NCI-H2107 treated with DMSO at 0.1 percent for 48 hours (cell line): ENCODE results near the gene DTD1.

ENCODE experiments used
- DNase-seq: peaks from one replicate; lab custom pipeline; 2025; ENCODE audit not compliant: unreplicated experiment; lab: John Stamatoyannopoulos, UW

DTD1 gene

DNA sequence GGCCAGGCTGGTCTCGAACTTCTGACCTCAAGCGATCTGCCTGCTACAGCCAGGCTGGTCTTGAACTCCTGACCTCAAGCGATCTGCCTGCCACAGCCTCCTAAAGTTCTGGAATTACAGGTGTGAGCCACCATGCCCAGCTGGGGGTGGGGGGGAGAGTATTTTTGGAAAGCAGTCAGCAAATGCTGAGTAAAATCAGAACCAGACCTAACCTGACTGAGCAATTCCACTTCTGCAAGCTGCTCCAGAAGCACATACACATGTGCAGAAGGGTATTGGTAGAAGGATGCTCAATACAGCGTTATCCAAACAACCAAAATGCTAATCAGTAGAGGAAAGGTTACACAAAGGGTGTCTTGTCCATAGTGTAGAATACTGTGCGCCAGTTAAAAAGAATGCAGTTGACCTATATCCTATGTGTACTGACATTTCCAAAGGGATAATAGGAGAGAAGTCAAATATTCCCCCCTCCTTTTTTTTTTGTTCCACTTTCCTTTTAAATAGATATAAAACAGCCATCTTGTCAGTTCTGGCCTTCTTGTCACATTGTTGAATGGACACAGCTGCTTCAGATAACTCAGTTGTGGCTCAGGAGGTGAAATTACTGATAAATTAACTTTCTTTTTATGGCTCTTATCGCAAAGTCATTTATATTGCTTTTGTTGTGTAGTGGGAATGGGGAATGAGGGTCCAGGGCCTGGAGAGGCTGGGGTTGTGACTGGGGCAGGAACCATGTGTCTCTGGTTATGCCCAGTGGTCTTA lies 74.6 kb downstream of the DTD1 start:
- DNase-seq, result no peak

DNA sequence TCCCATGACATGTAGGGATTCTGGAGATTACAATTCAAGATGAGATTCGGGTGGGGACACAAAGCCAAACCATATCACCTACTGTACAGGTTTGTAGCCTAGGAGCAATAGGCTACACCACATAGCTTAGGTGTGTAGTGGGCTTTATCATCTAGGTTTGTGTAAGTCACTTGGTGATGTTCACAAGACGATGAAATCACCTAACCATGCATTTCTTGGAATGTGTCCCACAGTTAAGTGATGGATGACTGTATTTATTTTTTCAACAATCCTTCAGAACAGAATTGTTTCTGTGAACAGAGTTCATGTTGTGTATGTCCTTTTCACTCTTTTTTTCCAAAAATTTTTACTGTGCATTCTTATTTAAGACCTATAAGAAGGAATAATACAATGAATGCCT lies 76.1 kb downstream of the DTD1 start:
- DNase-seq, result no peak

DNA sequence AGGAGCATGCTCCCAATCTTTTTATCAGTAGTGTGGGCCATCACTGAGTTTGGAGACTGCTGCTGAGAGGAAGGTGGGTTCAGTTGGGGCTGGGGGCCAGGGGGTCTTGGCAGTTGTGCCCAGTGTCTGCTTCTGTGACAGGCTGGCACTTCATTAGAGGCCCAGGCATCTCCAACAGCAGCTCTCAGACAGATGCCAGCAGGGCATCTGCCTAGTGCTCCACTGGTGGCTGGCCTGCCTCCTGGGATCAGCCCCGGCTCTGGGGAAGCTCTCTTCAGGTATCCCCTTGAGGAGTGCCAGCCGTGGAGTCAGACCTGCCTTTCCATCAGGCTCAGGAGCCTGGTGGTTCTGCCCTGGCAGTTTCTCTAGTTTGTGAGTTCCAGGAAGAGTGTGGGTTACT lies 77.3 kb downstream of the DTD1 start:
- DNase-seq, result peak; percentile 25

GRCh38 chr20:18666803-18667415 lies 79.1 kb downstream of the DTD1 start:
- DNase-seq, result peak; percentile 92

- DNase-seq, result no peak
Measured at GRCh38 chr20:18669241-18670019, 81.6 kb downstream of the DTD1 start.

GRCh38 chr20:18671203-18671710 lies 83.4 kb downstream of the DTD1 start:
- no peak for DNase-seq

- DNase-seq, result no peak
Measured at GRCh38 chr20:18672834-18673233, 85.0 kb downstream of the DTD1 start.

GRCh38 chr20:18676396-18676795 lies 88.5 kb downstream of the DTD1 start:
- DNase-seq, result no peak

- no peak for DNase-seq
Measured at GRCh38 chr20:18677126-18677525, 89.3 kb downstream of the DTD1 start.

DNA sequence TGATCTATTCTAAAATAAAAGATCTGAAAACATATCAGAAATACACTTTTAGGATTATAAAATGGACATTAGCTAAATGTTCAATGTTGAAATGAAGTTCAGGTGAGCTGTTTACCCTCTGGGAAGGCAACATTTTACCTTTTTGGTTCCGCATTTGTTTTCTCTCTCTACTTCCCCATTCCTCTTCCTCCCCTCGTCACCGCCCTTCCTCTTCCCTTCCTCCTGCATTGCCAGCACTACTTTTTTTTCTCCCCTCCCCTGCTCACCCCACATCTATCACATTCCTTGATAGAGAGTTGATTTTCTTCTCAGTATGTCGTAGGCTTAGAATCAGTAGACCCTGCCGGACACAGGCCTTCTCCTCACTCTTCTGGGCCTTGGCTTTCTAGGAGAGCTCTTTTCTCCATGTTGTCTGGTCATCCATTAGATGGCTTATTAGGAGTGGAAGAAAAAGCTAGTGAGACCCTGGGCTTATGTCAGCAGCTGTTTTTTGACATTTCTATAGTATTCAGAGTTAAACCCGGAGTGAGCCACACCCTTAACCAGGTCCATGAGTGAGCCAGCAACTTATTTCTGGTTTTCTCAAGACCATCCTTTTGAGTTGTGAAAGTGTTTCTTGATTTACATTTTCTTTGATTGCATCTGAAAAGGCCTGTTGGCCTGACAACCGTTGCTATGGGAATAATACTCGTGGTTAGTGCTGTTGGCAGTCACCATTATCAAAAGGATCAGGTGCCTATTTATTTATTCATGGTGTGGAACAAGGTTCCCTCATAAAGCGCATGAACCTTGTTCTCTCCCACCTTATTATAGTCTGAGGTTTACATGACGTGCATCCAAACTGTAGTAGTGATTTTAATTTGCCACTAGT lies 90.9 kb downstream of the DTD1 start:
- peak; percentile 66 for DNase-seq

GRCh38 chr20:18683839-18684238 lies 96.0 kb downstream of the DTD1 start:
- no peak for DNase-seq

GRCh38 chr20:18684775-18685174 lies 96.9 kb downstream of the DTD1 start:
- DNase-seq, result no peak

DNA sequence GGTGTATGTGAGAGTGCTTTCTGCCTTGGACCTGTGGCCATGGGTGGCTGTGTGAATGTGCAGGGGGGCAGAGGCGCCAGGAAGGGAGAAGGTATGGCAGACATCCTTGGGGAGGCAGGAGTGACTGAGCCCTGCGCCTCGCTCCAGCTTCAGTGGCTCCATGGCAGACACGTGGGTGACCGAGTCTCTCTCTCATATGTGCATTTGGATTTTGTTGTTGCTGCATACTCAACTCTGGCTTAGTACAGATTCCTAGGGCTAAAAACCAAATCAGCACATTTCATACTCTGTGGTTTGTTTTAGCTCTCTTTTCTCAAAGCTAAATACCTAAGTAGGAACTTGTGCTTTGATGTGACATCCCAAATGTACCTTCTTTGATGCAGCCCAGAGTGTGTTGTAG lies 97.6 kb downstream of the DTD1 start:
- no peak for DNase-seq

DNA sequence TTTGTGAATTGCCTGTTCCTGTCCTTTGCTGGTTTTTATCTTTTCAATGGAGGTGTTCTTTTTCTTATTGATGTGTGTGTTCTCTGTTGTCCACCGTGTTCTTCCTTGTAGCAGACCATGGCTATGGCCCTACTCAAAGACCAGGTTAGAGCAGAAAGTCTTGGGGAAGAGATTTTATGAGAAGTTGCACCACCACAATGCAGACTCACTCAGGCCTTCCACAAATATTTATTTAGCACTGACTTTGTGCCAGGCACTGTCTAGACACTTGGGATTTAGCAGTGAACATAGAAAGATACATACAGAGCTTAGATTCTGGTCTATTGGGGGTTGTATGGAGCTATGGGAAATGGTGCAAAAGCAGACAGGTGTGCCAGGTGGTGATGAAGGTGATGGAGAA lies 98.8 kb downstream of the DTD1 start:
- DNase-seq, result no peak

- DNase-seq, result no peak
Measured at GRCh38 chr20:18688676-18689075, 100.8 kb downstream of the DTD1 start.

- DNase-seq, result no peak
Measured at GRCh38 chr20:18689557-18689956, 101.7 kb downstream of the DTD1 start.

GRCh38 chr20:18692447-18692846 lies 104.6 kb downstream of the DTD1 start:
- DNase-seq, result no peak

DNA sequence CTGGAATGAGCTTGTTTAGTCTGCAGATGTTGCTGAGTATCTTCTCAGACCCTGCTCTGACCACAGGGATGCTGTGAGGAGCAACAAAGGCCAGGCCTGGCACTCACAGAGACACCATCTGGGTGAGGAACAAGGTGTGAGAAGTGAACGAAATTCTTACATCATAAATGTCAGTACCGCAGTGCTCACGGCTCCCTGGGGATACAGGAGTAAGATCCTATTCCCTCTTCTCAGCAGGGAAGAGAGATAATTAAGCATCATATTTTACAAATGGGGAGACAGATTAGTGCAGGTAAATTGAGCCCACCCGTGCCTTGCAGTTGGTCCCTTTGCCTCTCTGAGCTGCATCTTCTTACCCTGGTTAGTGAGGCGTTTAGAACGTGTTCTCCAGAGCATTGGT lies 106.2 kb downstream of the DTD1 start:
- peak; percentile 75 for DNase-seq

DNA sequence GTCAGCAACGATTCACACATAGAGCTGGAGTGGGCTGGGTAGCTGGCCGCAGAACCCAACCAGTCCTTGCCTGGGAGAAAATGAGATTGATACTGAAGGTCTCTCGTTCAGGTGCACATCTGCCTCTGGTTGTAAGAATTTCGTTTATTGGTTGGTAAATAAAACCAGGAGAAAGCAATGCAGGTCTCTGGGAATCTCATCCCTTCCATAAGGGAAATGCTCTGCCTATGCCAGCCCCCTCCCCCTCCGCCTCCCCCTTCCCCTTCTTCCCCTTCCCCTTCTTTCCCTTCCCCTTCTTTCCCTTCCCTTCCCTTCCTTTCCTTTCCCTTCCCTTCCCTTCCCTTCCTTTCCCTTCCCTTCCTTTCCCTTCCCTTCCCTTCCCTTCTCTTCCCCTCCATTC lies 107.3 kb downstream of the DTD1 start:
- no peak for DNase-seq

DNA sequence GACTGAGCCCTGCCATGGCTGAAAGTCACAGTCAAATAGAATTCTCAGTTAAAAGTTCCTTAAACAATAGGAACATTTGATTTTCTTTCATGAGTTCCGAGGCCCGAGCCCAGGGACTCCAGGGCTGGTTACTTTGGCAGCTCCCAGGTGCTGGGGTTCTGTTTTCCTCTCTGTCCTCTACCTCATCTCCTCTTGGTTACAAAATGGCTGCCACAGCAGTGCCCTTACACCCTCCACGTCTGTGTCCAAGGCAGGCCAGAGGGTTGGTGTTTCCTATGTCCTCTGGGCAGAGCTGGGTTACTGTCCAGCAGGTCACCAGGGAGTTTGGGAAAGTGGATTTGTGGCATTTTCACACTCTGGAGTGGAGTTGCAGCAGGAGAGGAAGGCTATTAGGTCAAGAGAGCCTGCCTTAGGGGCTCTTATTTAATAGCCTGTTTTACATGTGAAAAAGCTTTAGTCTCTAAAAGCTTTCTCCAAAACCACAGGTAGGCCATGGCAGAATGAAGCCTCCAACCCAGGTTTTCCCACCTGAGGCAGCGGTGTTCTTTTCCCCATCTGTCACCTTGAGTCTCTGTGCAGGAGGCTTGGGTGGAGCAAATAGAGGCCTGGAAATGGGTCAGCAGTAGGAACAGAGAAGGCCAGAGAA lies 111.0 kb downstream of the DTD1 start:
- no peak for DNase-seq
